ENCODE data around the gene HEG1.

Gene HEG1

DNA sequence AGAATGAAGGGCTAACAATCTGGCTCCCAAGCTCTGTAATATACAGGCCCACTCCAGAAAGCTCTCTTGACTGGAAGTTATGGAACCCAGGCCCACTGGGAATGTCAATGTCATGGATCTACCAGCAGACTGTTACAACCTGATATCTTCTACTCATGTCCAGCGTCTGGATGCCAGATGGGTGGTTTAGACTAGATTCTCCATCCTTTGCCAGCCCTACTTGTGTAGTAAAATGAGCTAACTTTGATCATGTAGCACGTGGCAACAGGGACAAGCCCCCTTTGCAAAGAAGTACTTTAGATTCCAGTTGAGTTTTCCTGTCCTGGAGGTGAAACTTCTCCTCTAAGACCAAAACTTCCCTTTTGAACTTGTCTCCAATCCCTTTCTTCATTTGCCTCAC, 55.1 kb downstream of the HEG1 start:
- no peaks in the 10 kb centered on the region for H3K4me1 ChIP-seq
- no peaks in the 10 kb centered on the region for H3K9me3 ChIP-seq (ENCODE audit: control insufficient read depth, low read length)
- H3K4me2 ChIP-seq (ENCODE audit: low read length) = no peak overlapping the region
- no peaks in the 10 kb centered on the region for H3K27me3 ChIP-seq (ENCODE audit: control insufficient read depth, insufficient read depth, low read length)
- H3K4me3 ChIP-seq (ENCODE audit: low read depth, low read length) = no peak overlapping the region
- no peaks in the 10 kb centered on the region for H3K79me2 ChIP-seq
- TF ChIP-seq, protein P1, sequence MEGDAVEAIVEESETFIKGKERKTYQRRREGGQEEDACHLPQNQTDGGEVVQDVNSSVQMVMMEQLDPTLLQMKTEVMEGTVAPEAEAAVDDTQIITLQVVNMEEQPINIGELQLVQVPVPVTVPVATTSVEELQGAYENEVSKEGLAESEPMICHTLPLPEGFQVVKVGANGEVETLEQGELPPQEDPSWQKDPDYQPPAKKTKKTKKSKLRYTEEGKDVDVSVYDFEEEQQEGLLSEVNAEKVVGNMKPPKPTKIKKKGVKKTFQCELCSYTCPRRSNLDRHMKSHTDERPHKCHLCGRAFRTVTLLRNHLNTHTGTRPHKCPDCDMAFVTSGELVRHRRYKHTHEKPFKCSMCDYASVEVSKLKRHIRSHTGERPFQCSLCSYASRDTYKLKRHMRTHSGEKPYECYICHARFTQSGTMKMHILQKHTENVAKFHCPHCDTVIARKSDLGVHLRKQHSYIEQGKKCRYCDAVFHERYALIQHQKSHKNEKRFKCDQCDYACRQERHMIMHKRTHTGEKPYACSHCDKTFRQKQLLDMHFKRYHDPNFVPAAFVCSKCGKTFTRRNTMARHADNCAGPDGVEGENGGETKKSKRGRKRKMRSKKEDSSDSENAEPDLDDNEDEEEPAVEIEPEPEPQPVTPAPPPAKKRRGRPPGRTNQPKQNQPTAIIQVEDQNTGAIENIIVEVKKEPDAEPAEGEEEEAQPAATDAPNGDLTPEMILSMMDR (IDR thresholded peaks at IDR 0.05) = no peak
- H2AFZ ChIP-seq = no peak overlapping the region
- H3K36me3 ChIP-seq (ENCODE audit: control insufficient read depth, insufficient read depth, low read length) = no peaks in the 10 kb centered on the region
- no peak overlapping the region for H3K27ac ChIP-seq
- no peak overlapping the region for H3K9ac ChIP-seq

DNA sequence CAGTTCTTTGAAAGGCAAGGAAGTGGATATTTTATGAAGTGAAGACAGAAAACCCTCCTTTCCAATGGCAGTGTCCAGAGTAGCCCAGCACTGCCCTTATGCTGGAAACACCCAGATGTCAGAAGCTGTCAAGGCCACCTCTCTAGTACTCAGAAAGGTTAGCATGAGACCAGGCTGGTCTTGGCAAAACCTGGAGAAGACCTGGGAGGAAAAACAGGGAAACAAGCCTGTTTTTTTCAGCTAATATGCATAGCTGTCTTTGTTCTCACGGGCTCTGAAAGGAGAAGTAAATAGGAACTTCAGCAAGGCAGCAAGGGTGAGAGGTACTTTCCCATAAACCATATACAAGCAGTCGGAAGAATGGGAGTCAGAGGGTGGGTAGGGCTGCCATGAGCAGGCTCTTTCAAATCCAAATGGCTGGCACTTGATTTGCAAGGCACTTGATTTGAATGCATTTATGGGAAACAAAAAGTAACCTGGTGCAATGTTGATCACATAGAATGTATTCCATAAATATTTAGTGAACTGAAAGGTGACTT, 55.8 kb downstream of the HEG1 start:
- Histone ChIP-seq H3K4me3 (ENCODE audit: low read depth, low read length) (no peak overlapping the region), H3K9me3 (ENCODE audit: control insufficient read depth, low read length) (no peaks in the 10 kb centered on the region), H3K79me2 (no peaks in the 10 kb centered on the region), H3K9ac (no peak overlapping the region), H3K4me1 (no peaks in the 10 kb centered on the region), H3K36me3 (ENCODE audit: control insufficient read depth, insufficient read depth, low read length) (no peaks in the 10 kb centered on the region), H2AFZ (no peak overlapping the region), H3K4me2 (ENCODE audit: low read length) (no peak overlapping the region), H3K27ac (no peak overlapping the region), H3K27me3 (ENCODE audit: control insufficient read depth, insufficient read depth, low read length) (no peaks in the 10 kb centered on the region)
- TF ChIP-seq, protein P1 (IDR thresholded peaks at IDR 0.05) = no peak

DNA sequence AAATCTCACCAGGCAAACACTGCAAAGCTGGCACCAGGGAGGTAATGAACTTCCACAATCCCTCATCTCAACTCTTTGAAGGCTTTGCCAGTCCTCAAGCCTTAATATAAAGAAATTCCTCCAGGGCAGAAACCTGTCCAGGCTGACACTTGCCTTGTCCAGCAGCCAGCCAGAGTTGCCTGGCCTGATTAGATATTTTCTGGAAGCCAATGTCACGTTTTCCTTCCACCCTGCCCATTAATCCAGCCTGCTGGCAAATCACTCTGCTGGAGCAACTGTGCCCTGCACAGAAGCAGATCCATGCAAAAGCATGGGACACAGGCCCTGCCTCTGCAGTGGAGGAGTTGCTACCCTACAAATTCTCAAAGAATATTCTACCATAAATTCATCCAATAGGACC, 56.5 kb downstream of the HEG1 start:
- TF ChIP-seq, protein P1 (IDR thresholded peaks at IDR 0.05) = no peak
- Histone ChIP-seq H3K36me3 (ENCODE audit: control insufficient read depth, insufficient read depth, low read length) (no peaks in the 10 kb centered on the region), H2AFZ (no peak overlapping the region), H3K79me2 (no peaks in the 10 kb centered on the region), H3K4me1 (no peaks in the 10 kb centered on the region), H3K27me3 (ENCODE audit: control insufficient read depth, insufficient read depth, low read length) (no peaks in the 10 kb centered on the region), H3K9me3 (ENCODE audit: control insufficient read depth, low read length) (no peaks in the 10 kb centered on the region), H3K9ac (no peak overlapping the region), H3K27ac (no peak overlapping the region), H3K4me2 (ENCODE audit: low read length) (no peak overlapping the region), H3K4me3 (ENCODE audit: low read depth, low read length) (no peak overlapping the region)

DNA sequence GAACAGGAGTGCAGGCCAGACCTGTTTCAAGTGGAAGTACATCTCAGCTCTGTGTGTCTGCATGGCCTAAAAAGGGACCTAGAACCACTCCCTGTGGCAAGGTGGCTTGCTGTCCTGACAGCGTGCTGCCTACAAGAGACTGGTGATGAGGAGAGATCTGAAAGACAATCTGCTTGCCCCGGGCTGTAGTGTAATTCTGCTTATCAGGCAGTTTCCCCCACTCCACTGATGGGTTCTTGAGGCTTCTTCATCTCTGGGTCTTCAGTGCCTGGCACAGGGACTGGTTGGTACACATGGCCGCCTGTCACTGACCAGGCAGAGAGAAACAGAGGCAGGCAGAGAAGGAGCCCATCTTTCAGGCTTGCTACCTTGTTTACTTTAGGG, 57.6 kb downstream of the HEG1 start:
- Histone ChIP-seq H3K36me3 (ENCODE audit: control insufficient read depth, insufficient read depth, low read length) (no peaks in the 10 kb centered on the region), H3K79me2 (no peaks in the 10 kb centered on the region), H3K4me3 (ENCODE audit: low read depth, low read length) (no peak overlapping the region), H3K9ac (no peak overlapping the region), H3K27me3 (ENCODE audit: control insufficient read depth, insufficient read depth, low read length) (no peaks in the 10 kb centered on the region), H3K4me1 (no peaks in the 10 kb centered on the region), H3K9me3 (ENCODE audit: control insufficient read depth, low read length) (no peaks in the 10 kb centered on the region), H3K27ac (no peak overlapping the region), H3K4me2 (ENCODE audit: low read length) (no peak overlapping the region), H2AFZ (no peak overlapping the region)
- TF ChIP-seq, protein P1 (IDR thresholded peaks at IDR 0.05) = no peak

Measured in parathyroid adenoma (tissue), 2 donors.